GM12873 (cell line): ENCODE results near the gene RAI1.

Experiments
- CTCF ChIP-seq: IDR thresholded peaks from 2 replicates; pipeline ENCODE4 v1.5.1; 2012; ENCODE audit warnings: low read depth, mild to moderate bottlenecking, moderate library complexity, low read length, control low read depth; ENCODE audit not compliant: insufficient read depth; ENCODE audit errors: missing control alignments

Gene RAI1

GRCh38 chr17:17691468-17692263 is 10.4 kb downstream of the RAI1 start:
- TF ChIP-seq CTCF: no peak

- TF ChIP-seq CTCF: no peak
These were observed 11.3 kb downstream of the RAI1 start for GRCh38 chr17:17692353-17693252.

GRCh38 chr17:17693253-17694168 is 12.3 kb downstream of the RAI1 start:
- no peak for TF ChIP-seq CTCF

GRCh38 chr17:17694169-17695081 is 13.2 kb downstream of the RAI1 start:
- no peak for TF ChIP-seq CTCF

GRCh38 chr17:17696085-17696484 is 14.8 kb downstream of the RAI1 start:
- no peak for TF ChIP-seq CTCF

- no peak for TF ChIP-seq CTCF
These were observed 15.8 kb downstream of the RAI1 start for GRCh38 chr17:17696882-17697633.
